ENCODE data around the gene TMEM87A. TPM values are rescaled to one million over a fixed set of nuclear protein-coding genes. Genes with fewer than 3 reads are reported as not detected.
"Not testable (repeated sequence)": the region's sequence is repeated elsewhere in the genome, so short reads cannot be mapped to it uniquely, and the experiment has no call there.

Gene TMEM87A
- polyA plus RNA-seq (2013, experiment 1 of 2): 38.7 TPM
- 38.5 TPM for polyA plus RNA-seq (2013, experiment 2 of 2)

GRCh38 chr15:42272939-42273899 lies at the start of gene TMEM87A, which contains the start of gene GANC:
TSS of gene TMEM87A (minus strand) at chr15:42273433. CDS start at chr15:42273398, 35 bp downstream.
TSS of gene GANC (plus strand) at chr15:42273201. CDS start at chr15:42274482, 1,281 bp downstream.
- H3K56ac ChIP-seq (ENCODE audit: low read length): peak within 1 kb of the TSS; percentile 98
- peak within 1 kb of the TSS; percentile 91 for H3K18ac ChIP-seq (ENCODE audit: low read length)
- no peak within 1 kb of the TSS for H3K23ac ChIP-seq (ENCODE audit: low read length)
- H3K79me2 ChIP-seq (ENCODE audit: control insufficient read depth, insufficient read depth, low read length): peaks cover 19% of the 10 kb centered on the region
- H2AK5ac ChIP-seq (ENCODE audit: low read length): no peak within 1 kb of the TSS
- peak within 1 kb of the TSS; percentile 87 for H3K4me2 ChIP-seq (ENCODE audit: low read length)
- no peak within 1 kb of the TSS for H2BK120ac ChIP-seq (ENCODE audit: low read depth, low read length)
- H3K36me3 ChIP-seq (ENCODE audit: control insufficient read depth, insufficient read depth, low read length): no peaks in the 10 kb centered on the region
- peak within 1 kb of the TSS; percentile 91 for H3K9ac ChIP-seq (ENCODE audit: low read length)
- no peaks in the 10 kb centered on the region for H3K4me1 ChIP-seq (ENCODE audit: control insufficient read depth, low read depth, low read length)
- no peaks in the 10 kb centered on the region for H3K79me1 ChIP-seq (ENCODE audit: low read length)
- peak within 1 kb of the TSS; percentile 95 for H3K4ac ChIP-seq (ENCODE audit: low read depth, low read length)
- peak within 1 kb of the TSS; percentile 89 for H3K27ac ChIP-seq (ENCODE audit: low read depth, low read length)
- H4K8ac ChIP-seq (ENCODE audit: low read depth, low read length): peak within 1 kb of the TSS; percentile 93
- H3K27me3 ChIP-seq (ENCODE audit: insufficient read depth, low read length, poor library complexity): no peaks in the 10 kb centered on the region
- H3K4me3 ChIP-seq (ENCODE audit: low read length): peak within 1 kb of the TSS; percentile 88
- peak within 1 kb of the TSS; percentile 94 for H2BK5ac ChIP-seq (ENCODE audit: low read length)
- WGBS (ENCODE audit: extremely low coverage, insufficient coverage, low lambda C conversion rate): no CpG with 5 or more reads among the region's 52 CpGs
- H4K5ac ChIP-seq (ENCODE audit: low read length): peak within 1 kb of the TSS; percentile 62
- H2BK15ac ChIP-seq (replicated peaks; ENCODE audit: low read depth): no peak within 1 kb of the TSS
- peak; percentile 100 for DNase-seq

GRCh38 chr15:42319206-42319605 lies 46.0 kb upstream of the TMEM87A start:
- Histone ChIP-seq H2BK5ac (ENCODE audit: low read length) (no peak overlapping the region), H3K4me3 (ENCODE audit: low read length) (no peak overlapping the region), H3K18ac (ENCODE audit: low read length) (no peak overlapping the region), H3K4me1 (ENCODE audit: control insufficient read depth, low read depth, low read length) (no peaks in the 10 kb centered on the region), H3K4ac (ENCODE audit: low read depth, low read length) (no peak overlapping the region), H3K36me3 (ENCODE audit: control insufficient read depth, insufficient read depth, low read length) (no peaks in the 10 kb centered on the region), H3K9ac (ENCODE audit: low read length) (no peak overlapping the region), H3K23ac (ENCODE audit: low read length) (no peak overlapping the region), H4K8ac (ENCODE audit: low read depth, low read length) (no peak overlapping the region), H3K27ac (ENCODE audit: low read depth, low read length) (no peak overlapping the region), H3K56ac (ENCODE audit: low read length) (no peak overlapping the region), H2AK5ac (ENCODE audit: low read length) (no peak overlapping the region), H3K79me2 (ENCODE audit: control insufficient read depth, insufficient read depth, low read length) (no peaks in the 10 kb centered on the region), H3K79me1 (ENCODE audit: low read length) (no peaks in the 10 kb centered on the region), H3K27me3 (ENCODE audit: insufficient read depth, low read length, poor library complexity) (no peaks in the 10 kb centered on the region), H3K4me2 (ENCODE audit: low read length) (no peak overlapping the region), H2BK120ac (ENCODE audit: low read depth, low read length) (no peak overlapping the region), H2BK15ac (replicated peaks; ENCODE audit: low read depth) (no peak overlapping the region), H4K5ac (ENCODE audit: low read length) (no peak overlapping the region)
- WGBS (ENCODE audit: extremely low coverage, insufficient coverage, low lambda C conversion rate): no CpG with 5 or more reads among the region's 2 CpGs
- no peak for DNase-seq

GRCh38 chr15:42316282-42316805 lies 43.1 kb upstream of the TMEM87A start:
- H3K36me3 ChIP-seq (ENCODE audit: control insufficient read depth, insufficient read depth, low read length); H3K18ac ChIP-seq (ENCODE audit: low read length); H3K79me2 ChIP-seq (ENCODE audit: control insufficient read depth, insufficient read depth, low read length); DNase-seq; H3K23ac ChIP-seq (ENCODE audit: low read length); H3K56ac ChIP-seq (ENCODE audit: low read length); H3K9ac ChIP-seq (ENCODE audit: low read length); H4K5ac ChIP-seq (ENCODE audit: low read length); H4K8ac ChIP-seq (ENCODE audit: low read depth, low read length); H3K27me3 ChIP-seq (ENCODE audit: insufficient read depth, low read length, poor library complexity); H2BK120ac ChIP-seq (ENCODE audit: low read depth, low read length); H3K4me3 ChIP-seq (ENCODE audit: low read length); H3K79me1 ChIP-seq (ENCODE audit: low read length); H3K4me1 ChIP-seq (ENCODE audit: control insufficient read depth, low read depth, low read length); H3K4me2 ChIP-seq (ENCODE audit: low read length); H2BK5ac ChIP-seq (ENCODE audit: low read length); H2AK5ac ChIP-seq (ENCODE audit: low read length); H3K4ac ChIP-seq (ENCODE audit: low read depth, low read length); H3K27ac ChIP-seq (ENCODE audit: low read depth, low read length); H2BK15ac ChIP-seq (replicated peaks; ENCODE audit: low read depth): not testable (repeated sequence)
- no CpG with 5 or more reads among the region's 11 CpGs for WGBS (ENCODE audit: extremely low coverage, insufficient coverage, low lambda C conversion rate)

- Histone ChIP-seq H3K79me2 (ENCODE audit: control insufficient read depth, insufficient read depth, low read length) (no peaks in the 10 kb centered on the region), H3K27me3 (ENCODE audit: insufficient read depth, low read length, poor library complexity) (no peaks in the 10 kb centered on the region), H4K8ac (ENCODE audit: low read depth, low read length) (no peak overlapping the region), H3K79me1 (ENCODE audit: low read length) (no peaks in the 10 kb centered on the region), H4K5ac (ENCODE audit: low read length) (no peak overlapping the region), H3K18ac (ENCODE audit: low read length) (no peak overlapping the region), H2BK5ac (ENCODE audit: low read length) (no peak overlapping the region), H3K27ac (ENCODE audit: low read depth, low read length) (no peak overlapping the region), H3K56ac (ENCODE audit: low read length) (no peak overlapping the region), H3K4me3 (ENCODE audit: low read length) (no peak overlapping the region), H3K4me1 (ENCODE audit: control insufficient read depth, low read depth, low read length) (no peaks in the 10 kb centered on the region), H2AK5ac (ENCODE audit: low read length) (no peak overlapping the region), H2BK120ac (ENCODE audit: low read depth, low read length) (no peak overlapping the region), H2BK15ac (replicated peaks; ENCODE audit: low read depth) (no peak overlapping the region), H3K23ac (ENCODE audit: low read length) (no peak overlapping the region), H3K36me3 (ENCODE audit: control insufficient read depth, insufficient read depth, low read length) (no peaks in the 10 kb centered on the region), H3K4me2 (ENCODE audit: low read length) (no peak overlapping the region), H3K9ac (ENCODE audit: low read length) (no peak overlapping the region), H3K4ac (ENCODE audit: low read depth, low read length) (no peak overlapping the region)
- no CpG with 5 or more reads among the region's 1 CpG for WGBS (ENCODE audit: extremely low coverage, insufficient coverage, low lambda C conversion rate)
- DNase-seq: no peak
Measured at GRCh38 chr15:42315521-42315920, 42.3 kb upstream of the TMEM87A start.

- no peak overlapping the region for H3K4ac ChIP-seq (ENCODE audit: low read depth, low read length)
- no peak overlapping the region for H2BK120ac ChIP-seq (ENCODE audit: low read depth, low read length)
- H3K36me3 ChIP-seq (ENCODE audit: control insufficient read depth, insufficient read depth, low read length): no peaks in the 10 kb centered on the region
- H3K4me3 ChIP-seq (ENCODE audit: low read length): no peak overlapping the region
- no peak for DNase-seq
- H4K5ac ChIP-seq (ENCODE audit: low read length): no peak overlapping the region
- H3K18ac ChIP-seq (ENCODE audit: low read length): no peak overlapping the region
- H3K27me3 ChIP-seq (ENCODE audit: insufficient read depth, low read length, poor library complexity): no peaks in the 10 kb centered on the region
- no peak overlapping the region for H3K56ac ChIP-seq (ENCODE audit: low read length)
- no peaks in the 10 kb centered on the region for H3K79me1 ChIP-seq (ENCODE audit: low read length)
- H2BK5ac ChIP-seq (ENCODE audit: low read length): no peak overlapping the region
- no peak overlapping the region for H2BK15ac ChIP-seq (replicated peaks; ENCODE audit: low read depth)
- no peak overlapping the region for H2AK5ac ChIP-seq (ENCODE audit: low read length)
- WGBS (ENCODE audit: extremely low coverage, insufficient coverage, low lambda C conversion rate): no CpG with 5 or more reads among the region's 1 CpG
- H3K4me2 ChIP-seq (ENCODE audit: low read length): no peak overlapping the region
- no peak overlapping the region for H3K23ac ChIP-seq (ENCODE audit: low read length)
- no peak overlapping the region for H4K8ac ChIP-seq (ENCODE audit: low read depth, low read length)
- H3K9ac ChIP-seq (ENCODE audit: low read length): no peak overlapping the region
- H3K27ac ChIP-seq (ENCODE audit: low read depth, low read length): no peak overlapping the region
- H3K79me2 ChIP-seq (ENCODE audit: control insufficient read depth, insufficient read depth, low read length): no peaks in the 10 kb centered on the region
- H3K4me1 ChIP-seq (ENCODE audit: control insufficient read depth, low read depth, low read length): no peaks in the 10 kb centered on the region
Measured at GRCh38 chr15:42314818-42315217, 41.6 kb upstream of the TMEM87A start.

All from mesendoderm (in vitro differentiated cells).